Colon (tissue), 2 donors: ENCODE measurements around the gene GALNTL6.
"Not testable (repeated sequence)": the region's sequence is repeated elsewhere in the genome, so short reads cannot be mapped to it uniquely, and the experiment has no call there.

Experiments
- FAIRE-seq: peaks from 2 replicates; lab custom pipeline; 2012; peaks lifted over from hg19 to GRCh38; lab: Jason Lieb, UNC
- donor health status: control.
- donor health status: control.

The GALNTL6 gene

GRCh38 chr4:172947594-172947993 lies 1134.4 kb downstream of the GALNTL6 start:
- FAIRE-seq, result no peak

- FAIRE-seq, result no peak
These were observed 1137.8 kb downstream of the GALNTL6 start for GRCh38 chr4:172950990-172951389.

- no peak for FAIRE-seq
These were observed 1138.7 kb downstream of the GALNTL6 start for GRCh38 chr4:172951679-172952451.

- FAIRE-seq, result no peak
These were observed 1140.8 kb downstream of the GALNTL6 start for GRCh38 chr4:172953896-172954568.

- FAIRE-seq, result not testable (repeated sequence)
These were observed 1143.1 kb downstream of the GALNTL6 start for GRCh38 chr4:172956340-172956739.

DNA sequence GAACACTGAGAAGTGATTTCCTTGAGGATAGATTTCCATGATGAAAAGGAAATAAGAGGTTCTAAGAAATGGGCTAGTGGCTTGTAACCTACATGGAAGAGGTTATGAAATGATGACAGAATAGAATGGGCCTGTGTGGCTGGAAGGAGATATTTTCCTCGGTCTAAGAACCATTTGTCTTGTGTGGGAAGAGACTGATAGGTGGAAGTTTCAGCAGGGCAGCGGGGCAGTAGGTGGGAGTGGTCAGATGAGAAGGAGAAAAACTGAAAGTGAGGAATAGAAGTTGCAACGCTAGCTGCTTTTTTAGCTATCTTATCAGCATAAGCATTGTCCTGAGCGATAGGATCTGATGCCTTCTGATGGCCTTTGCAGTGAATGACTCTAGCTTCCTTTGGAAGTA lies 1144.0 kb downstream of the GALNTL6 start:
- no peak for FAIRE-seq

GRCh38 chr4:172962564-172963353 lies 1149.6 kb downstream of the GALNTL6 start:
- no peak for FAIRE-seq

DNA sequence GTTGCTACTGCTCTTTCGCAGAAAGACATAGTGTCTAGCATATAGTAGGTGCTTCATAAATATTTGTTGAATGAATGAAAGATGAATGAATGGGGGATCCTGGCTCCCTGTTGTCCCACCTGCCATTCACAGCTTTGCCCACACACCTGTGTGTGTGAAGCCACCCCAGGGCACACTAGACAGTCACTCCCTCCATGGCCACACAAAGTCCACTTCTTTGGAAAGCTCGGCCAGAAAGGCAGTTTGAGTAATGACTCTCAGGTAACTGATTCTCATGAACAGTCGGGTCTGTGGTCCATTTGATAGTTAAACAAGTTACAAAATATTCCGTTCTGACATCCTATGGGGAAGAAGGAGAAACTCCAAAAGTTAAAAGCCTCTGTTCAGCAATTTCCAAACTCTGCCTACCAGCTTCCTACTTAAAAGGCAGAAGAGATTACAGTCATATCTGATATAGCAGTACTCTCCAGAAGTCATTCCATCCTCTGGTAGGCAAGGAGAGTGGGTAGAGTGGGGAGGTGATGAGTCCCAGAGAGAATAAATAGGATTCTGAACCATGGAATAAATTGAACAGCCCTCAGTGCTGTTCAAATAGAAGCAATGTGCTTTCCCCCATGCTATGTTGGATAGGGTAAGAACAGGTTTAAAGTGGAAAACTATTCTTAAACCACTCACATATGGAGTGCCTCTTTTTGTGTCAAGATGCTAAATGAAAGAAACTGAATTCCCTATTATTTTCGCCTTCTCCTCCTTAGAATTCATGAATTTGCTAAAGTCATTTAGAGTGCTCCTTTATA lies 1150.5 kb downstream of the GALNTL6 start:
- no peak for FAIRE-seq

- FAIRE-seq, result not testable (repeated sequence)
These were observed 1157.0 kb downstream of the GALNTL6 start for GRCh38 chr4:172970189-172970588.

DNA sequence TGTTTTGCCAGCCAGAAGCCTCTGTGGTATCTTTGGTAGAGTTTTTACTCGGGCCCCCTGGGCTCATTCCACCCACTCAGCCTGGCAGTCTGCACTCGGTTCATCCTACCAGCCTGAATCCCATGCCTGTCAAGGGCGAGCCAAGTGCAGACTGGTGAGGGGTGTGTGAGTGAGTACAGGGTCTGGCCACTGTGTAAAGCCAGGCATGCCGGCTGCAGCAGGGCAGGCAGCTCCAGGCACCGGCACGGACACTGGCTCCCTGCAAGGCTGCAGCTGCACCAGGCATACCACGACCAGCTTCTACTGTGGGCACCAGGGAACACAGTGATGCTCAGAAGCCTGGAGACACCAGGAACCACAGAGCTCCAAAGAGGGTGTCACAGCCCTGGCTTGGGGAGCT lies 1161.4 kb downstream of the GALNTL6 start:
- no peak for FAIRE-seq

DNA sequence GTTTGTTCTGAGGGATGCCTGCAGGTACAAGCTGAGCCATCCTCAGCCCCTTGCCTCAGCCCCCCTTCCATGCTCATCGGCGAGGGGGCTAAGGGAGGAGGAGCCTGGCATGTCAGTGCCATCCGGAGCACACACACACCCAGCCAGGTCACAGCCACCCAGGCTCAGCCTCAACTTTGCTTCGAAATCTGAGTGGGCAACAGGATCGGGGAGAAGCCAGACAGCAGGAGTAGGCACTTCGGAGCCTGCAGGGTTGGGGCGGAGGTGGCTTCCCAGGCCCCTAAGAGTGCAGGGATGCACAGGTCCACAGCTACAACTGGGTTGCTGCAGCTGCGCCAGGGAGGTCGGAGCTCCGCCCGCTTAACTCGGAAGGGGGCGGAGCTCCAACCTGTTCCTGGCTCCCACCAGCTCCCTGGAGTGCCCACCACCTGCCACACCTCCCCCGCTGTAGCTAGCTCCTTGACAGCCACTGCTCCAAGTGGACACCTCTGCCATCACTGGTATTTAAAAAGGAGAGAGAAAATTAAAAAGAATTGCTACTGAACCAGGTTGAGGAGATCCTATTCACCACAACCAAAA lies 1162.5 kb downstream of the GALNTL6 start:
- no peak for FAIRE-seq

- not testable (repeated sequence) for FAIRE-seq
These were observed 1164.4 kb downstream of the GALNTL6 start for GRCh38 chr4:172977491-172978041.

DNA sequence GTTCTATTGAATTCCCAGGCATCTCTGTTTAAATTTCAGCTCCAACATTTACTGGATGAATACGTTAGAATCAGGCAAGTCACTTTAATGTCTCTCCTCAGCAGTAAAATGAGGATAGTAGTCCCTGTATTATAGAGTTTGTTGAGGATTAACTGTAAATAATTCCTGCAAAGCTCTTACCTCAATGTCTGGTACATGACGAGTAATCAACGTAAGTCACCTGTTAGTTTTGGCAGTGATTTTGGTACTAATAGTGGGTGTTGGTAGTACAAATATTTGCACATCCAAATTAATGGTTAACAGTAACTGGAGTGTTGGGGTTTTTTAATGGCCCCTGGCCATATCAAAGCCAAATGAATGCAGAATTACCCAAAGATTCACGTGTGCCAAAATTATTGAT lies 1165.6 kb downstream of the GALNTL6 start:
- no peak for FAIRE-seq

GRCh38 chr4:172979332-172979731 lies 1166.1 kb downstream of the GALNTL6 start:
- no peak for FAIRE-seq

GRCh38 chr4:172980219-172980618 lies 1167.0 kb downstream of the GALNTL6 start:
- no peak for FAIRE-seq

DNA sequence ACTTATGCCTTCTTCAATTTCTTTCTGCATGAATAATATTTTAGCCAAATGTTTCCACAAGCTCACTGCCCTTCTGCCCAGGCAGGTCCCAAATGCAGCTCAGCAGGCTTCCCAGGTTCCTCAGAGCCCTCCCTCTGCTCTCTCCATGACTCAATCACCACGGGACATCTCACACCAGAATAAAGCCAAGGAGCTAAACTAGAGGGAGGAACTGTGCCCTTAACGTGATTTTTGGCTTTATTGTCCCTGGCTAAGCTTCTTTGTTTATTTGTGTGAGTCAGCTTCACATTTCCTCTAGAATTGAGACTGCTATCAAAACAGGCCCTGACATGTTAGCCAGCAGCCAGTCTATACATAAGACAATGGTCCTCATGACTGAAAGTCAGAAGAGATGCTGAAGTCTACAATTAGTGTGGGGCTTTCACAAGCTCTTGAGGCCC lies 1169.0 kb downstream of the GALNTL6 start:
- no peak for FAIRE-seq

DNA sequence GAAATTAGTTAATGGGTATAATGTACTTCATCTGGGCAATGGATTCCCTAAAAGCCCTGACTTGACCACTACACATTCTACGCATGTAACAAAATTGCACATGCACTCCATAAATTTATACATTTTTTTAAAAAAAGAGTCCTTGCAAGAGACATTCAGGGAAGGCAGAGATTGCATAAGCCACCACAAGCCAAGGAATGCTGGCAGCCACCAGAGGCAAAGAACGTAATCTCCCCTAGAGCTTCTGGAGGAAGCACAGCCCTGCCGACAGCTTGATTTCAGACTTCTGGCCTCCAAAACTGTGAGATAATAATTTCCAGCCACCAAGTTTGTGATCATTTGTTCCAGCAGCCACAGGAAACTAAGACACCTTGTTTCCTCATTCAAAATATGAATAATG lies 1169.8 kb downstream of the GALNTL6 start:
- FAIRE-seq, result no peak

GRCh38 chr4:172983631-172984030 lies 1170.4 kb downstream of the GALNTL6 start:
- no peak for FAIRE-seq

GRCh38 chr4:172985552-172985951 lies 1172.3 kb downstream of the GALNTL6 start:
- FAIRE-seq, result no peak

DNA sequence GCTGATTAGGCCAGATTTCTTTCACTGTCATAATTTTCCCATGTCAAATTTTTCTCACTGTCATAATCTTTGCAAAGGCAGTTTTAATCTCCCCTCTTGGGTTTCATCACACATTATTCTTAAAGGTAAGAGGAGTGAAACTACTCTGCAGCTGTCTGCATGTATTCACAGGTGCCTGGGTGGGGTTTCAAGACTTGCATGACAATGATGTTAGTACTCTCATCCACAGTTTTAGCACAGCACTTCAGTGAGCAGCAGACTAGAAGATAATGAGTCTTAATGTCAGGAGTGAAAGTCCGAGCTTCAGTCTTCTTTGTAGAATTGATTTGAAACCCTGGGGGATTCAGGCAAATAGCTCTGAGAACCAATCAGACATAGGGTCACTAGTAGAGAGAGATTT lies 1172.9 kb downstream of the GALNTL6 start:
- FAIRE-seq, result no peak
